A549 treated with ZK216348 at 1 μM for 4 hours (cell line): ENCODE results near the gene SLC1A3. TPM values are rescaled to one million over a fixed set of nuclear protein-coding genes. Genes with fewer than 3 reads are reported as not detected.

ENCODE experiments used
- total RNA-seq: library from RNA; stranded (reverse); fragments of 200-300 nt; extraction: Qiagen RNA extraction; gene quantifications from 5 replicates; pipeline ENCODE4 v1.2.3, GENCODE V29; 2022; ENCODE audit warnings: low read depth

The SLC1A3 gene
- 0.35 TPM in 1 of 5 replicates, not detected in the others for total RNA-seq

GRCh38 chr5:36606428-36607113 lies at the start of gene SLC1A3:
Gene SLC1A3, plus strand, starts transcription at chr5:36606606. Its CDS starts 1,818 bp downstream, at chr5:36608424.

